Fibroblast of villous mesenchyme (primary cell): ENCODE measurements around the gene OR11L1. TPM values are rescaled to one million over a fixed set of nuclear protein-coding genes. Genes with fewer than 3 reads are reported as not detected.

ENCODE experiments used
- DNase-seq: peaks from one replicate; pipeline ENCODE4 v3.0.0-alpha.2; 2010; ENCODE audit warnings: low read depth
- H3K4me3 ChIP-seq: 2 replicates; pipeline ENCODE4 v1.5.1; 2011; ENCODE audit warnings: low read depth, mild to moderate bottlenecking, low read length
- CTCF ChIP-seq: IDR thresholded peaks from 2 replicates; pipeline ENCODE4 v1.5.1; 2012; ENCODE audit warnings: low read depth, mild to moderate bottlenecking, low read length; ENCODE audit not compliant: insufficient read depth
- total RNA-seq: library from RNA; depleted of rRNA; stranded (reverse); fragments of >200 nt; gene quantifications from 2 replicates; pipeline ENCODE4 v1.2.3, GENCODE V29; 2012

Gene OR11L1, protein sequence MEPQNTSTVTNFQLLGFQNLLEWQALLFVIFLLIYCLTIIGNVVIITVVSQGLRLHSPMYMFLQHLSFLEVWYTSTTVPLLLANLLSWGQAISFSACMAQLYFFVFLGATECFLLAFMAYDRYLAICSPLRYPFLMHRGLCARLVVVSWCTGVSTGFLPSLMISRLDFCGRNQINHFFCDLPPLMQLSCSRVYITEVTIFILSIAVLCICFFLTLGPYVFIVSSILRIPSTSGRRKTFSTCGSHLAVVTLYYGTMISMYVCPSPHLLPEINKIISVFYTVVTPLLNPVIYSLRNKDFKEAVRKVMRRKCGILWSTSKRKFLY
- total RNA-seq, result not detected in 2 replicates

DNA sequence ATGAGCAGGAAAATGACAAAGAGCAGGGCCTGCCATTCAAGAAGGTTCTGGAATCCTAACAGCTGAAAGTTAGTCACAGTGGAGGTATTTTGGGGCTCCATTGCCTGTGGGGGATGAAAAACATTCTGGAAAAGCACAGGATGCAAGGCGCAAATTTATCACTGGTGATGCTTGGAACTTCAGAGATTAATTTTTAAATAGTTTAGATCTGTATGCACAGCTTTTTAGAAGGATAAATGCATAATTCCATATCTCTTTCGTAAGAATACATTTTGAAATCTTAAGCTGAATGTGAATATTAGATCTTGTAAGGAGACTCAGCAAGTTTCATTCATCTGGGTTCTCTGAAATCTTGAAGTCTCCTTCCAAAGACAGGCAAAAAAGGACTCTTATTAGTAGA, at the start of gene OR11L1:
TSS of gene OR11L1 (minus strand) at position 101 of the 400 bp plus-strand sequence. CDS start at position 101, 0 bp downstream.
- TF ChIP-seq CTCF, result no peak
- no peak for DNase-seq
- H3K4me3 ChIP-seq, result no peak within 1 kb of the TSS

GRCh38 chr1:247884797-247885413, 43.2 kb upstream of the OR11L1 start:
- TF ChIP-seq CTCF, result no peak
- DNase-seq, result no peak
- no peak overlapping the region for H3K4me3 ChIP-seq

- no peak for DNase-seq
- no peak overlapping the region for H3K4me3 ChIP-seq
- TF ChIP-seq CTCF, result no peak
These were observed 41.6 kb upstream of the OR11L1 start for GRCh38 chr1:247883346-247883745.

DNA sequence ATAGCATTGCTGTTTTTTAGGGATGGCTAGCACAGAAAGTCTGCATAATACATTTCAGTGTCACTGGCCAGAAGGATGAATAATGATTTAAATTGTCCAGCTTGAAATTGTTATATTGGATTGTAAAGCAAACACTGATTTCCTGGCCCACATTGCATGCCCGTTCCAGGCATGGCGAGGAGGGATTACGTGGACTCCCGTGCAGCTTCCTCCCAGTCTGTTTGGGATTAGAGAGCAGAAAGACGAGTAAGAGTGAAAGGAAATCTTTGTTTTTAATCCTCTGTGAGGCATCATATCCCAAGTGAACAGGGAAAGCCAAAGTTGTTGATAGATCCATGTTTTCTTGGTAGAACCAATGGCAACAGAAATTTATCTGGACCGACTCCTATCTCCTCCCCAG, 23.7 kb upstream of the OR11L1 start:
- H3K4me3 ChIP-seq, result no peak overlapping the region
- no peak for DNase-seq
- TF ChIP-seq CTCF, result no peak

DNA sequence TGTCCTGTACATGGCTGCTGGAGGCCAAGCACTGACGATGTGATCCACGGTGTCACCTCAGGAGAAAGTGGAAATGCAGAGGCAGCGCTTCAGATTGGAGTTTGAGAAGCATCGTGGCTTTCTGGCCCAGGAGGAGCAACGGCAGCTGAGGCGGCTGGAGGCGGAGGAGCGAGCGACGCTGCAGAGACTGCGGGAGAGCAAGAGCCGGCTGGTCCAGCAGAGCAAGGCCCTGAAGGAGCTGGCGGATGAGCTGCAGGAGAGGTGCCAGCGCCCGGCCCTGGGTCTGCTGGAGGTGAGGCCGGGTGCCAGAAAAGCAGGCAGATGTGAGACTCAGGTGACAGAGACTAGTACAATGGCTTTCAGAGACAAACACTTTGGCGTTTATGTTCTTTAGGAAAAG, 22.9 kb upstream of the OR11L1 start:
- no peak for TF ChIP-seq CTCF
- DNase-seq, result no peak
- H3K4me3 ChIP-seq, result no peak overlapping the region

DNA sequence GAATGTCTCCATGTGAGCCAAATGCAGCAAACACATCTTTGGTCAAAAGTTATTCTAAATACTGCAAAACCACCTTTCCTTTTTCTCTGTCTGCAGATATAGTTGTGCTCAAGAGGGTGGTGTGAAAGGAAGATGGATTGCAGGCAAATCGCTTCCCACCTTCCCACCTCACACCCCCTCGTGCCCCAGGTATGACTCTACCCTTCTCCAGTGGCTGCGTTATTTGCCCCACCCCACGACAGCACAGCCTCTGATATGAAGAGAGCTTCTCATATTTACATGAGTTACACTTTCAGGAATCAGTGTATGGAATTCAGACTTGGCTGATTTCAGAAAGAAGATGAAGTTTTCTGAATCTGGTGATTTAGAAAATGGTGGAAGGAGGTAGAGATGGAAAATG, 21.1 kb upstream of the OR11L1 start:
- no peak for DNase-seq
- TF ChIP-seq CTCF, result no peak
- H3K4me3 ChIP-seq, result no peak overlapping the region
